GM12878 (cell line): ENCODE data around the gene ZNF627. TPM values are rescaled to one million over a fixed set of nuclear protein-coding genes. Genes with fewer than 3 reads are reported as not detected.

Experiments
- ATAC-seq: fragments of 200-7000 bp; cut with Tn5 transposase; 3 replicates; pipeline ENCODE4 v1.9.1; 2020; ENCODE audit warnings: mild to moderate bottlenecking, moderate library complexity
- BruUV-seq: library from RNA; stranded (reverse); fragments of 400-500 nt; replicated peaks from 2 replicates; lab custom pipeline; 2021; lab: Mats Ljungman, UMichigan
- CTCF ChIA-PET: fragments of 300-600 bp; sonication (Branson Sonifier 250); formaldehyde crosslinking; extraction: SDS; loops from one replicate; lab custom pipeline; 2021; ENCODE audit warnings: inconsistent platforms; lab: Yijun Ruan, JAX
- POLR2A ChIA-PET: fragments of 350-600 bp; formaldehyde crosslinking; extraction: SDS; loops from one replicate; lab custom pipeline; 2021; ENCODE audit warnings: inconsistent platforms; lab: Charles Lee
- RAD21 ChIA-PET: fragments of 300-600 bp; sonication (Branson Sonifier 250); formaldehyde crosslinking; loops from one replicate; lab custom pipeline; 2023; ENCODE audit warnings: antibody characterized with exemption; ENCODE audit not compliant: unreplicated experiment; lab: Charles Lee
- SMC1A ChIA-PET: fragments of 300-600 bp; sonication (Branson Sonifier 250); formaldehyde crosslinking; loops from one replicate; lab custom pipeline; 2023; ENCODE audit not compliant: unreplicated experiment, uncharacterized antibody; lab: Charles Lee
- DNase-seq: peaks from one replicate; pipeline ENCODE4 v3.0.0-alpha.2; 2011; ENCODE audit warnings: low read depth, low spot score
- FAIRE-seq: peaks from 3 replicates; lab custom pipeline; 2011; peaks lifted over from hg19 to GRCh38; lab: Jason Lieb, UNC
- H2AFZ ChIP-seq: 2 replicates; pipeline ENCODE4 v1.6.0; 2011; ENCODE audit warnings: low read depth, low read length, control low read depth; ENCODE audit not compliant: control insufficient read depth
- H3K27ac ChIP-seq: 2 replicates; pipeline ENCODE4 v1.5.1; 2011; ENCODE audit warnings: control low read depth; ENCODE audit not compliant: control insufficient read depth, insufficient read depth
- H3K27me3 ChIP-seq, 2 experiments: replicated peaks in 1 of 2; 2 replicates each; pipeline versions ENCODE4 v1.6.0 to v1.6.1; 2011; ENCODE audit warnings: low read length in 1 of 2; ENCODE audit not compliant: control insufficient read depth in 2 of 2, insufficient read depth in 2 of 2
- H3K36me3 ChIP-seq, 2 experiments: 2 replicates each; pipeline ENCODE4 v1.5.1; 2011; ENCODE audit warnings: low read length in 1 of 2; ENCODE audit not compliant: control insufficient read depth in 2 of 2, insufficient read depth in 2 of 2
- H3K4me1 ChIP-seq: 2 replicates; pipeline ENCODE4 v1.6.1; 2011; ENCODE audit warnings: mild to moderate bottlenecking, low read length, moderate library complexity, mixed read lengths; ENCODE audit not compliant: control insufficient read depth, insufficient read depth
- H3K4me2 ChIP-seq: 2 replicates; pipeline ENCODE4 v1.6.0; 2011; ENCODE audit warnings: control low read depth; ENCODE audit not compliant: control insufficient read depth, insufficient read depth
- H3K4me3 ChIP-seq: fragments of 200-600 bp; sonication (generic); 2 replicates; pipeline ENCODE4 v1.5.1; 2016
- H3K79me2 ChIP-seq: 2 replicates; pipeline ENCODE4 v1.6.0; 2011; ENCODE audit warnings: low read length; ENCODE audit not compliant: control insufficient read depth, insufficient read depth
- H3K9ac ChIP-seq: 2 replicates; pipeline ENCODE4 v1.8.0; 2011; ENCODE audit warnings: low read length, control low read depth, mixed read lengths; ENCODE audit not compliant: control insufficient read depth, insufficient read depth
- H3K9me3 ChIP-seq: replicated peaks from 3 replicates; pipeline ENCODE4 v1.5.1; 2011; ENCODE audit warnings: mild to moderate bottlenecking, low read length; ENCODE audit not compliant: control insufficient read depth, insufficient read depth
- H4K20me1 ChIP-seq: 2 replicates; pipeline ENCODE4 v1.6.0; 2011; ENCODE audit not compliant: control insufficient read depth, insufficient read depth
- RFX5 ChIP-seq: IDR thresholded peaks from 2 replicates; pipeline ENCODE4 v1.6.1; 2011; ENCODE audit warnings: low read depth, low read length, improper control_type of control experiment
- whole genome bisulfite sequencing: methylation state at CpG from one replicate; pipeline ENCODE4 v1.1.6; 2016; ENCODE audit warnings: low lambda C conversion rate; ENCODE audit not compliant: insufficient replicate concordance, insufficient coverage; ENCODE audit errors: missing lambda C conversion rate; 5-methylcytosine and 5-hydroxymethylcytosine counted together
- in situ Hi-C: fragments of 300-500 bp; cut with MboI; formaldehyde crosslinking; loops from 9 replicates; pipeline ENCODE4 v1.14.3; 2018; ENCODE audit warnings: mixed read lengths
- intact Hi-C: fragments of 100-400 bp; cut with micrococcal nuclease; formaldehyde crosslinking; loops from one replicate; pipeline ENCODE4 v1.14.2; 2022; ENCODE audit not compliant: unreplicated experiment
- polyA plus RNA-seq, 11 experiments: library from polyadenylated mRNA; depleted of rRNA in 4 of 11; unstranded in 6 of 11; stranded (reverse) in 5 of 11; fragments of >200 nt; fragmentation: Nextera tagmentation in 4 of 11; fragmentation: Illumina TruSeq in 1 of 11; extraction: Ambion mirVana in 4 of 11; extraction: Trizol in 1 of 11; gene quantifications; 1 replicate in 1 of 11; 2 replicates in 10 of 11; pipeline versions ENCODE4 v1.2.1 to v1.2.3, GENCODE V29; 2011 to 2016; ENCODE audit warnings: inconsistent platforms in 2 of 11, missing spikeins in 2 of 11, low read depth in 1 of 11
- total RNA-seq, 4 experiments: library from RNA; depleted of rRNA in 3 of 4; stranded (reverse); fragments of >200 nt in 3 of 4; fragmentation: Illumina TruSeq in 1 of 4; extraction: Trizol in 1 of 4; gene quantifications; 2 replicates each; pipeline versions ENCODE4 v1.2.1 to v1.2.3, GENCODE V29; 2013 to 2021
- TF ChIP-seq, protein P1 (sequence below): IDR thresholded peaks from 2 replicates; pipeline ENCODE4 v1.6.1; 2012; ENCODE audit warnings: improper control_type of control experiment, low read depth, low read length; ENCODE audit not compliant: insufficient replicate concordance

The ZNF627 gene
- total and polyA plus RNA-seq, 10 of the 15 experiments (the other 5 are each of a cell fraction or from before 2014, with no cell fraction given) = 5.1 to 13.7 (median 10.2) TPM

DNA sequence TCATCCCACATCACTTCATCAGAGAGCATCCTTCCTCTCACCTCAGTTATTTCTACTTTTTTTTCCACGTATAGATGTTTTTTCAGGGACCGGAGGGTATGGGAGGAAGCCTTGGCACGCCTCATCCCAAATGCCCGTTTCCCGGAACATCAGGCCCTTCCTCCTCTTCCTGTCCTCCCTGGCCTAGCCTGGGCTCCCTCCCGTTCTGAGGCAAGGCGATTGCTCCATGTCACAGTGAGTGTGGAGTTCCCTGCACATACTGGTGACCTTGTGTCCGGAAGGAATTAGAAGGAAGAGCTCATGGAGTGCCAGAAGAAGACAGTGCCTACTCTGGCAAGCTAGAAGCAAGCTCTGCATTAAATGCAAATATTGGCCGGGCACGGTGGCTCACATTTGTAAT is 1.1 kb upstream of the ZNF627 start:
- Histone ChIP-seq H3K4me3 (no peak overlapping the region), H3K9ac (no peak overlapping the region), H3K27ac (no peak overlapping the region), H3K79me2 (peaks cover 27% of the 10 kb centered on the region), H3K4me2 (no peak overlapping the region), H3K4me1 (peaks cover 14% of the 10 kb centered on the region), H4K20me1 (no peaks in the 10 kb centered on the region), H3K36me3 (no peaks in the 10 kb centered on the region), H3K27me3 (no peaks in the 10 kb centered on the region), H3K9me3 (no peaks in the 10 kb centered on the region; the same call in none of the 3 replicates), H2AFZ (no peak overlapping the region)
- 88% methylated on average over 10 of the region's 10 CpGs for WGBS
- in situ Hi-C loops (loop anchor here (25.0 kb wide), 1 partner anchor 1566 kb away; the partner anchor contains the start of genes IER2 and STX10), intact Hi-C loops (loop anchor here (5.0 kb wide), 1 partner anchor 216 kb away; the partner anchor contains the start of gene ZNF440)
- BruUV-seq = no TSS peak
- CTCF ChIA-PET = interaction anchor here (0.6 to 1.2 kb wide), 3 partner anchors 8 to 60 kb away, joined by 3 to 7 read pairs (median 4); no protein-coding TSS in a partner anchor
- RAD21 ChIA-PET = no interaction called here
- SMC1A ChIA-PET = no interaction called here
- no peak for ATAC-seq
- no peak for FAIRE-seq
- no peak for DNase-seq
- POLR2A ChIA-PET = interaction anchor here (0.6 to 1.7 kb wide), 3 partner anchors 15 to 71 kb away, joined by 3 to 7 read pairs (median 4); partner anchors contain the start of gene ELOF1
- no peak for TF ChIP-seq RFX5
- TF ChIP-seq, protein P1, sequence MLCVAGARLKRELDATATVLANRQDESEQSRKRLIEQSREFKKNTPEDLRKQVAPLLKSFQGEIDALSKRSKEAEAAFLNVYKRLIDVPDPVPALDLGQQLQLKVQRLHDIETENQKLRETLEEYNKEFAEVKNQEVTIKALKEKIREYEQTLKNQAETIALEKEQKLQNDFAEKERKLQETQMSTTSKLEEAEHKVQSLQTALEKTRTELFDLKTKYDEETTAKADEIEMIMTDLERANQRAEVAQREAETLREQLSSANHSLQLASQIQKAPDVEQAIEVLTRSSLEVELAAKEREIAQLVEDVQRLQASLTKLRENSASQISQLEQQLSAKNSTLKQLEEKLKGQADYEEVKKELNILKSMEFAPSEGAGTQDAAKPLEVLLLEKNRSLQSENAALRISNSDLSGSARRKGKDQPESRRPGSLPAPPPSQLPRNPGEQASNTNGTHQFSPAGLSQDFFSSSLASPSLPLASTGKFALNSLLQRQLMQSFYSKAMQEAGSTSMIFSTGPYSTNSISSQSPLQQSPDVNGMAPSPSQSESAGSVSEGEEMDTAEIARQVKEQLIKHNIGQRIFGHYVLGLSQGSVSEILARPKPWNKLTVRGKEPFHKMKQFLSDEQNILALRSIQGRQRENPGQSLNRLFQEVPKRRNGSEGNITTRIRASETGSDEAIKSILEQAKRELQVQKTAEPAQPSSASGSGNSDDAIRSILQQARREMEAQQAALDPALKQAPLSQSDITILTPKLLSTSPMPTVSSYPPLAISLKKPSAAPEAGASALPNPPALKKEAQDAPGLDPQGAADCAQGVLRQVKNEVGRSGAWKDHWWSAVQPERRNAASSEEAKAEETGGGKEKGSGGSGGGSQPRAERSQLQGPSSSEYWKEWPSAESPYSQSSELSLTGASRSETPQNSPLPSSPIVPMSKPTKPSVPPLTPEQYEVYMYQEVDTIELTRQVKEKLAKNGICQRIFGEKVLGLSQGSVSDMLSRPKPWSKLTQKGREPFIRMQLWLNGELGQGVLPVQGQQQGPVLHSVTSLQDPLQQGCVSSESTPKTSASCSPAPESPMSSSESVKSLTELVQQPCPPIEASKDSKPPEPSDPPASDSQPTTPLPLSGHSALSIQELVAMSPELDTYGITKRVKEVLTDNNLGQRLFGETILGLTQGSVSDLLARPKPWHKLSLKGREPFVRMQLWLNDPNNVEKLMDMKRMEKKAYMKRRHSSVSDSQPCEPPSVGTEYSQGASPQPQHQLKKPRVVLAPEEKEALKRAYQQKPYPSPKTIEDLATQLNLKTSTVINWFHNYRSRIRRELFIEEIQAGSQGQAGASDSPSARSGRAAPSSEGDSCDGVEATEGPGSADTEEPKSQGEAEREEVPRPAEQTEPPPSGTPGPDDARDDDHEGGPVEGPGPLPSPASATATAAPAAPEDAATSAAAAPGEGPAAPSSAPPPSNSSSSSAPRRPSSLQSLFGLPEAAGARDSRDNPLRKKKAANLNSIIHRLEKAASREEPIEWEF = no peak
